22Rv1 (cell line): ENCODE data around the gene MTURN.

Experiments used
- ZFX ChIP-seq: fragments of 450-650 bp; IDR thresholded peaks from 2 replicates; pipeline ENCODE4 v1.6.1; 2017; ENCODE audit warnings: antibody characterized with exemption, borderline replicate concordance
- TF ChIP-seq, protein P1 (sequence below): fragments of 450-650 bp; IDR thresholded peaks from 2 replicates; pipeline ENCODE4 v1.5.1; 2017; ENCODE audit warnings: mild to moderate bottlenecking

DNA sequence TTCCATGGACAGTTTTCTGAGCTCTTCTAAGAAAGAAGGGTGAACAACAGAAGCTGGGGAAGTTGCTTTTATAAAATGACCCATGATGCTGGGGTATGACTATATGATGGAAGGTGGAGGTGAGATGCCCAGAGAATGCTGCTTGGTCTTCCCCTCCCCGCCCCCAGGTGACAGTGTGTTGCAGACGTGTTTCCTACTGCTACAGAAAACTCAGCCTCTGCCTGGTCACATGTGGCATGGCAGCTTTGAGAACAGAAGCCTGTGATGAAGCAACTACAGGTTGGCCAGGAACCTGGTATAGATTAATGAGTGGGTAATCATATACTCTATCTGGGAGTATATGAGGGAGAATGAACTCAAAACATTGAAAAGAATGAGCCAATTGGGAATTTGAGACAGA, 67.1 kb downstream of the MTURN start:
- TF ChIP-seq, protein P1, sequence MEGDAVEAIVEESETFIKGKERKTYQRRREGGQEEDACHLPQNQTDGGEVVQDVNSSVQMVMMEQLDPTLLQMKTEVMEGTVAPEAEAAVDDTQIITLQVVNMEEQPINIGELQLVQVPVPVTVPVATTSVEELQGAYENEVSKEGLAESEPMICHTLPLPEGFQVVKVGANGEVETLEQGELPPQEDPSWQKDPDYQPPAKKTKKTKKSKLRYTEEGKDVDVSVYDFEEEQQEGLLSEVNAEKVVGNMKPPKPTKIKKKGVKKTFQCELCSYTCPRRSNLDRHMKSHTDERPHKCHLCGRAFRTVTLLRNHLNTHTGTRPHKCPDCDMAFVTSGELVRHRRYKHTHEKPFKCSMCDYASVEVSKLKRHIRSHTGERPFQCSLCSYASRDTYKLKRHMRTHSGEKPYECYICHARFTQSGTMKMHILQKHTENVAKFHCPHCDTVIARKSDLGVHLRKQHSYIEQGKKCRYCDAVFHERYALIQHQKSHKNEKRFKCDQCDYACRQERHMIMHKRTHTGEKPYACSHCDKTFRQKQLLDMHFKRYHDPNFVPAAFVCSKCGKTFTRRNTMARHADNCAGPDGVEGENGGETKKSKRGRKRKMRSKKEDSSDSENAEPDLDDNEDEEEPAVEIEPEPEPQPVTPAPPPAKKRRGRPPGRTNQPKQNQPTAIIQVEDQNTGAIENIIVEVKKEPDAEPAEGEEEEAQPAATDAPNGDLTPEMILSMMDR: no peak
- no peak for TF ChIP-seq ZFX
